ENCODE results near the gene PTGFRN. TPM values are rescaled to one million over a fixed set of nuclear protein-coding genes. Genes with fewer than 3 reads are reported as not detected.
A peak's percentile ranks its signal among the peaks of the same experiment; 100 is the strongest.

Gene PTGFRN
- total RNA-seq, 1 donor from 2014 or later: 106 TPM

DNA sequence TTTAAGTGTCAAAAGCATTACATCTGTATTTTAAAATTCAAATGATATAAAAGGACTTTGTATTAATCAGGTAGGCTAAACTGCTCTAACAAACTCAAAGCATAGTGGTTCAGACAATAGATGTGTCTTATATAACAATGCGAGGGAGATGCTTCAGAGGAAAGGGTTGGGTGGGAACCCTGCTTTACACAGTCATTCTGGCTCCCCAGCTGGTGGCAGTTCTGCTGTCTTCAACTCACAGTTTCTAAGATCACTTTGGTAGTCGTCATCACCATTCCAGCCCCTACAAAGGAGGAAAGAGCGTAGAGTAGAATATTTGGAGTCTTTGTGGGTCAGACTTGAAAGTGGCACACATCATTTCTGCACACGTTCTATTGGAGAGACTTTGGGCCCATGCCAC, 4.2 kb downstream of the PTGFRN start:
- peaks cover 8% of the 10 kb centered on the region for H3K4me1 Mint-ChIP-seq
- no peak overlapping the region for H3K4me3 Mint-ChIP-seq
- no peaks in the 10 kb centered on the region for H3K9me3 Mint-ChIP-seq
- H3K27me3 Mint-ChIP-seq (ENCODE audit: low read depth): no peaks in the 10 kb centered on the region
- TF ChIP-seq CTCF (IDR thresholded peaks at IDR 0.05; ENCODE audit: unreplicated experiment): no peak
- no peaks in the 10 kb centered on the region for H3K36me3 Mint-ChIP-seq
- H3K27ac Mint-ChIP-seq: no peak overlapping the region
- no peak for DNase-seq (ENCODE audit: low spot score in 2 of 2, unreplicated experiment in 2 of 2)

DNA sequence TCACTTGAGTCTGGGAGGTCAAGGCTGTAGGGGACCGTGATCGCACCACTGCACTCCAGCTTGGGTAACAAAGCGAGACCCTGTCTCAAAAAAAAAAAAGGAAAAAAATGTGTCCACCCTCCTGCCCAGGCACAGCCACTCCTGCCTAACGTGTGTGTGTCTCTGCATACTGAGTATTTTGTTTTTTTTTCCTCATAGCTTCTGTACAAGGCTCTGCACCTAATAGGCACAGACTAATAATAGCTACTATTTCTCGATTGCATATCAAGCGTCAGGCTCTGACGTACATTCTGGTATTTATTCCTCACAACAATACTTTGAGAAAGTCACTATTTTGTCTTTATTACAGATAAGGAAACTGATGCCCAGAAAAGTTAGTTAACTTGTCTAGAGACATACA, 5.0 kb downstream of the PTGFRN start:
- H3K36me3 Mint-ChIP-seq: no peaks in the 10 kb centered on the region
- no peak for TF ChIP-seq CTCF (IDR thresholded peaks at IDR 0.05; ENCODE audit: unreplicated experiment)
- H3K4me1 Mint-ChIP-seq: peaks cover 3% of the 10 kb centered on the region
- H3K27ac Mint-ChIP-seq: no peak overlapping the region
- no peak for DNase-seq (ENCODE audit: low spot score in 2 of 2, unreplicated experiment in 2 of 2)
- no peak overlapping the region for H3K4me3 Mint-ChIP-seq
- no peaks in the 10 kb centered on the region for H3K27me3 Mint-ChIP-seq (ENCODE audit: low read depth)
- no peaks in the 10 kb centered on the region for H3K9me3 Mint-ChIP-seq

- no peak overlapping the region for H3K4me3 Mint-ChIP-seq
- DNase-seq (ENCODE audit: low spot score in 2 of 2, unreplicated experiment in 2 of 2): no peak
These were observed 5.5 kb downstream of the PTGFRN start for GRCh38 chr1:116915086-116915661.

GRCh38 chr1:116916002-116916401, 6.3 kb downstream of the PTGFRN start:
- no peaks in the 10 kb centered on the region for H3K9me3 Mint-ChIP-seq
- H3K4me1 Mint-ChIP-seq: peaks cover 3% of the 10 kb centered on the region
- H3K27ac Mint-ChIP-seq: no peak overlapping the region
- no peak for TF ChIP-seq CTCF (IDR thresholded peaks at IDR 0.05; ENCODE audit: unreplicated experiment)
- no peaks in the 10 kb centered on the region for H3K36me3 Mint-ChIP-seq
- DNase-seq (ENCODE audit: low spot score in 2 of 2, unreplicated experiment in 2 of 2): no peak
- H3K4me3 Mint-ChIP-seq: no peak overlapping the region
- no peaks in the 10 kb centered on the region for H3K27me3 Mint-ChIP-seq (ENCODE audit: low read depth)

More at GRCh38 chr1:116915086-116915661, 5.5 kb downstream of the PTGFRN start:
- no peak for TF ChIP-seq CTCF (IDR thresholded peaks at IDR 0.05; ENCODE audit: unreplicated experiment)
- H3K4me1 Mint-ChIP-seq: peaks cover 3% of the 10 kb centered on the region
- H3K36me3 Mint-ChIP-seq: no peaks in the 10 kb centered on the region
- H3K9me3 Mint-ChIP-seq: no peaks in the 10 kb centered on the region
- H3K27me3 Mint-ChIP-seq (ENCODE audit: low read depth): no peaks in the 10 kb centered on the region
- H3K27ac Mint-ChIP-seq: peak overlapping the region; percentile 7

DNA sequence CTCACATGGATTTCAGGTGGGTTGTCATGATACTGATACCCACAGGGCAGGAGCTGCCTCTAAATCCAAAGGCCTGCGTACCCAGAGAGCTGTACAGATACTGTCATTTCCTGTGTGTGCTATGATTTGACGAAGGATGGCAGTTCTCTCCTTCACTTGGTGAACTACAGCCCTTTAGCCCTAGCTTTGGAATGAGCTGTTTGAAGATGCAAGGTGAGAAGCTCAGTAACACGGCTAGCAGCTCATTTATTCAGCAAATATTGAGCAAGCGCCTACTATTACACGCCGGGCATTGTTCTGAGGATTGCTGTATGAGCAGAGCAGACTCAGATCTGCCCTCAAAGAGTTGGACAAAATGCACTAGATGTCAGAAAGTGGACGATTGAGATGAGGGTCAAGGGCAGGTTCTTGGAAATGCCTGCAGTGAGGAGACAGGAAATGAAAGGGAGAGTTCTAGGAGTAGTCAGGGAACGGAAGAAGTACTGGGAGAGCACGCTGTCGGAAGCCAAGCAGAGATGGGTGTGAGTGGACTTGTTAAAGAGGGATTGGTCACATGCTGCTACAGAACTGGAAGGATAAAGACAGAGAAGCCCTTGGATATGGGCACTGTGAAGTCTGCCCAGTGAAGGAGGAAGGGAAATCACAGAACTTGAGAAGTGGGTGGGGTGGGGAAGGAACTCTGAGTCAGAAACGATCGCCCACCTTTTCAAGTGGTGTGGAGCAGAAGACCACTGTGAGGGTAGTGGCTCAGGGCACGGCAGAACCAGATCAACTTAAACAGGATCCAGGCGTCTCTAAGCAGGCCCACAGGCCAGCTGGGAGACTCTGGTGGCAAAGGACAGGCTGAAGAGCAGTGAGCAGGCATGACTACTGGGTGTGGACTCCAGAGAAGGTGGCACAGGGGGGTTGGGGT, 7.1 kb downstream of the PTGFRN start:
- H3K27ac Mint-ChIP-seq: no peak overlapping the region

More for the DNA sequence above, 7.1 kb downstream of the PTGFRN start:
- Mint-ChIP-seq H3K4me3 (no peak overlapping the region), H3K4me1 (peaks cover 6% of the 10 kb centered on the region), H3K36me3 (no peaks in the 10 kb centered on the region), H3K9me3 (no peaks in the 10 kb centered on the region), H3K27me3 (ENCODE audit: low read depth) (no peaks in the 10 kb centered on the region)
- no peak for DNase-seq (ENCODE audit: low spot score in 2 of 2, unreplicated experiment in 2 of 2)
- no peak for TF ChIP-seq CTCF (IDR thresholded peaks at IDR 0.05; ENCODE audit: unreplicated experiment)
